Activated naive CD8-positive, alpha-beta T cell treated with anti-CD3 and anti-CD28 coated beads, Interleukin-2, amount 10 ng/mL, durations not matched to agents 7 days and 5 days (primary cell): ENCODE data around the gene PALM3. TPM values are rescaled to one million over a fixed set of nuclear protein-coding genes. Genes with fewer than 3 reads are reported as not detected.

ENCODE experiments used
- ATAC-seq: fragments of 150-1000 bp; cut with Tn5 transposase; one replicate; pipeline ENCODE4 v1.10.0; 2021; ENCODE audit warnings: low read depth, moderate library complexity
- POLR2A ChIA-PET: fragments of 350-600 bp; sonication (Branson Sonifier 250); formaldehyde crosslinking; loops from one replicate; lab custom pipeline; 2021; ENCODE audit warnings: antibody characterized with exemption; lab: Charles Lee
- DNase-seq: peaks from one replicate; pipeline ENCODE4 v3.0.0; 2021
- H3K27ac Mint-ChIP-seq: one replicate; pipeline ENCODE4 v1.8.0; 2022; ENCODE audit warnings: mild to moderate bottlenecking, mixed read lengths
- H3K27me3 Mint-ChIP-seq: one replicate; pipeline ENCODE4 v1.8.0; 2022; ENCODE audit warnings: mild to moderate bottlenecking, moderate library complexity, mixed read lengths
- H3K36me3 Mint-ChIP-seq: one replicate; pipeline ENCODE4 v1.8.0; 2021; ENCODE audit warnings: mild to moderate bottlenecking, mixed read lengths
- H3K4me1 Mint-ChIP-seq: one replicate; pipeline ENCODE4 v1.8.0; 2021; ENCODE audit warnings: mixed read lengths
- H3K4me3 Mint-ChIP-seq: one replicate; pipeline ENCODE4 v1.8.0; 2022; ENCODE audit warnings: mild to moderate bottlenecking, moderate library complexity, mixed read lengths
- H3K9me3 Mint-ChIP-seq: one replicate; pipeline ENCODE4 v1.8.0; 2021; ENCODE audit warnings: mixed read lengths
- total RNA-seq, 2 experiments: library from RNA; stranded (reverse); gene quantifications; one replicate each; pipeline ENCODE4 v1.2.3, GENCODE V29; 2021

Gene PALM3
- total RNA-seq, 2 experiments from 2014 or later, result not detected

DNA sequence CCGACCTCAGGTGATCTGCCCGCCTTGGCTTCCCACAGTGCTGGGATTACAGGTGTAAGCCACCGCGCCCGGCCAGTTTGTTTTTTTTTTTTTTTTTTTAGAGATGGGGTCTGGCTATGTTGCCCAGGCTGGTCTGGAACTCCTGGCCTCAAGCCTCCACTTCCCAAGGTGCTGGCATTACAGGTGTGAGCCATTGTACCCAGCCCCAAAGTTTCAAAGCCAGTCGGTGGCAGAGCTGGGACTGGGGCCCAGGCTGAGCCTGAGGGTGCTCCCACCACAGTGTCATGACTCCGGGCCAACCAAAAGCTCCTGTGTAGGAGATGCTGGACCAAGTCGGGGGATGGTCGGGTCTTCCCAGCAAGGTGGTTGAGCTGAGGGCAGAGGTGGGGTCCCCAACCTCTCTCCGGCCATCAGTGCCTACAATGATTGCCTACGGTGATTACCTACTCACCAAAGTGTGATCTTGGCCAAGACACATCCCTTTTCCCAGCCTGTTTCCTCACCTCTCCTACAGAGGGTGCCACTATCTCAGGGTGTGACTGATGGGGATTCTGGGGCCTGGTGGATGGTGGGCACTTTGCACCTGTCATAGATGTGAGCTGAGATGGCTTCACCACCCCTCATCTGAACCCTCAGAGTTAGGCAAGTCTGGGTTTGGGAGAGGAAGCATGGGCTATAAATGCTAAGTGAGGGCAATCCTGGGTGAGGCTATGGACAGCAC, 34.6 kb upstream of the PALM3 start:
- Mint-ChIP-seq H3K27ac (no peak overlapping the region), H3K4me3 (no peak overlapping the region), H3K27me3 (no peaks in the 10 kb centered on the region), H3K4me1 (peaks cover 9% of the 10 kb centered on the region), H3K9me3 (peaks cover 6% of the 10 kb centered on the region), H3K36me3 (peaks cover 29% of the 10 kb centered on the region)
- DNase-seq (no peak), ATAC-seq (no peak)
- POLR2A ChIA-PET, result interaction anchor here (0.7 kb wide), 3 partner anchors 15 to 358 kb away, joined by 4 to 7 read pairs (median 6); no protein-coding TSS in a partner anchor

DNA sequence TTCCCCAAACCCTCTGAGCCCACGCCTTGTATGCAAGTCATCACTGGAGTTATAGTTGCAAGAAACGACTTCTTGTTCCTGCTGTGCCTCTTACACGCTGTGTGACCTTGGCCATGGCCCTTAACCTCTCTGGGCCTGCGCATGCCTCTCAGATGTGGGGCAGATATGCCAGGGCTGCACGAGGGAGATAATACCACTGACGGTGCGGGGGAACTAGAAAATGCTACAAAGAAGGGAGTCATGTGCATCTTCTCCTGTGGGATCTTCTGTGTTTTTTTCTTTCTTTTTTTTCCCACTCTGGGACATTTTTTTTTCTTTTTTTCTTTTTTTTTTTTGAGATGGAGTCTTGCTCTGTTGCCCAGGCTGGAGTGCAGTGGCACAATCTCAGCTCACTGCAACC, 33.0 kb upstream of the PALM3 start:
- H3K9me3 Mint-ChIP-seq, result peaks cover 6% of the 10 kb centered on the region

GRCh38 chr19:14093117-14093823, 31.4 kb upstream of the PALM3 start:
- Mint-ChIP-seq H3K27me3 (no peaks in the 10 kb centered on the region), H3K27ac (peak overlapping the region; percentile 54), H3K9me3 (peaks cover 6% of the 10 kb centered on the region), H3K4me3 (peak overlapping the region; percentile 35), H3K4me1 (peaks cover 13% of the 10 kb centered on the region), H3K36me3 (peaks cover 31% of the 10 kb centered on the region)
- no peak for DNase-seq
- ATAC-seq, result no peak
- POLR2A ChIA-PET, result interaction anchor here (1.4 kb wide), 1 partner anchor 12 kb away, joined by 3 read pairs; no protein-coding TSS in a partner anchor

More for the DNA sequence above, 33.0 kb upstream of the PALM3 start:
- ATAC-seq (no peak), DNase-seq (no peak)
- Mint-ChIP-seq H3K4me3 (no peak overlapping the region), H3K27ac (no peak overlapping the region), H3K36me3 (peaks cover 27% of the 10 kb centered on the region), H3K4me1 (peaks cover 10% of the 10 kb centered on the region), H3K27me3 (no peaks in the 10 kb centered on the region)
- POLR2A ChIA-PET, result interaction anchor here (0.7 kb wide), 1 partner anchor 13 kb away, joined by 3 read pairs; no protein-coding TSS in a partner anchor

DNA sequence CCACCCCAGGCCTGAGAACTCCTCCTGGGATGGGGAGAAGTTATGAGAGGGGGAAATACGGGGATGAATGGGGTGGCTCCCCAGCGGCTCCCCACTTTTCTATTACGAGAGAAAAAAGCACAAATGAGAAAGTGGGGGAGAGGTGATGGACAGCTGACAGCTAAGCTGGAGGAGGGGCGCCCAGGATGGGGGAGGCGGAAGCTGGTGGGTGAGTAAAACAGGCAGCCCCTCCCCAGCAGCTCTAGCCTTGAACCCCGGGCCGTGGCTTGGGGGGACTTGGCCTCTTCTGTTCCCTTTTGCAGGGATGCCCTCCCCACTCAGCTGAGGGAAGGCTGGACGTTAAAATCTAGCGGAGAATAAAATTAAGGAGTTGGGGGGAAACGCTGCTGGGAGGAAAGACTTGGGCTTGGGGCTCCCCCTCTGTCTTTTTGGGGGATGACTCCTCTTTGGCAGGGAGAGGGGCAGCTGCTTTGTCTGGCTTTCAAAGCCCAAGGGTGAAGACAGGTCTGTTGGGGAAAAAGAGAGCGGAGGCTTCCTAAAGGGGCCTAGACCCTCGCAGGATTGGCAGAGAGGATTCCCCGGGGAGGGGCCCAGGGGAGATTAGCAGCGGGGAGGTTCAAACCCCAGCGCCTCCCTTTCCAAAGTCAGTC, 30.1 kb upstream of the PALM3 start:
- Mint-ChIP-seq H3K27me3 (no peaks in the 10 kb centered on the region), H3K27ac (peak overlapping the region; percentile 99), H3K4me3 (peak overlapping the region; percentile 100), H3K36me3 (peaks cover 30% of the 10 kb centered on the region), H3K4me1 (peaks cover 13% of the 10 kb centered on the region), H3K9me3 (peaks cover 6% of the 10 kb centered on the region)
- DNase-seq, result peak; percentile 73
- peak; percentile 10 for ATAC-seq
- POLR2A ChIA-PET, result interaction anchor here (0.8 to 1.7 kb wide), 5 partner anchors 10 to 45 kb away, joined by 3 to 12 read pairs (median 4); partner anchors contain the start of genes ASF1B and PRKACA

GRCh38 chr19:14091081-14091812, 29.4 kb upstream of the PALM3 start:
- Mint-ChIP-seq H3K36me3 (peaks cover 26% of the 10 kb centered on the region), H3K27ac (peak overlapping the region; percentile 99), H3K4me3 (peak overlapping the region; percentile 100), H3K9me3 (peaks cover 6% of the 10 kb centered on the region), H3K27me3 (no peaks in the 10 kb centered on the region), H3K4me1 (peaks cover 12% of the 10 kb centered on the region)
- ATAC-seq (peak; percentile 75), DNase-seq (peak; percentile 86)
- POLR2A ChIA-PET, result interaction anchor here (0.8 to 1.7 kb wide), 4 partner anchors 9 to 45 kb away, joined by 4 to 12 read pairs (median 5); partner anchors contain the start of genes ASF1B and PRKACA

GRCh38 chr19:14090509-14091080, 28.7 kb upstream of the PALM3 start, which contains the start of gene SAMD1:
TSS of gene SAMD1 (minus strand) at chr19:14090751.
- peak; percentile 48 for ATAC-seq
- DNase-seq, result peak; percentile 81
- Mint-ChIP-seq H3K36me3 (peaks cover 26% of the 10 kb centered on the region), H3K27me3 (no peaks in the 10 kb centered on the region), H3K4me1 (peaks cover 12% of the 10 kb centered on the region), H3K27ac (peak within 1 kb of the TSS; percentile 99), H3K4me3 (peak within 1 kb of the TSS; percentile 100), H3K9me3 (peaks cover 6% of the 10 kb centered on the region)
- POLR2A ChIA-PET, result interaction anchor here (1.0 to 1.7 kb wide), 3 partner anchors 9 to 46 kb away, joined by 3 to 12 read pairs (median 9); partner anchors contain the start of gene ASF1B

DNA sequence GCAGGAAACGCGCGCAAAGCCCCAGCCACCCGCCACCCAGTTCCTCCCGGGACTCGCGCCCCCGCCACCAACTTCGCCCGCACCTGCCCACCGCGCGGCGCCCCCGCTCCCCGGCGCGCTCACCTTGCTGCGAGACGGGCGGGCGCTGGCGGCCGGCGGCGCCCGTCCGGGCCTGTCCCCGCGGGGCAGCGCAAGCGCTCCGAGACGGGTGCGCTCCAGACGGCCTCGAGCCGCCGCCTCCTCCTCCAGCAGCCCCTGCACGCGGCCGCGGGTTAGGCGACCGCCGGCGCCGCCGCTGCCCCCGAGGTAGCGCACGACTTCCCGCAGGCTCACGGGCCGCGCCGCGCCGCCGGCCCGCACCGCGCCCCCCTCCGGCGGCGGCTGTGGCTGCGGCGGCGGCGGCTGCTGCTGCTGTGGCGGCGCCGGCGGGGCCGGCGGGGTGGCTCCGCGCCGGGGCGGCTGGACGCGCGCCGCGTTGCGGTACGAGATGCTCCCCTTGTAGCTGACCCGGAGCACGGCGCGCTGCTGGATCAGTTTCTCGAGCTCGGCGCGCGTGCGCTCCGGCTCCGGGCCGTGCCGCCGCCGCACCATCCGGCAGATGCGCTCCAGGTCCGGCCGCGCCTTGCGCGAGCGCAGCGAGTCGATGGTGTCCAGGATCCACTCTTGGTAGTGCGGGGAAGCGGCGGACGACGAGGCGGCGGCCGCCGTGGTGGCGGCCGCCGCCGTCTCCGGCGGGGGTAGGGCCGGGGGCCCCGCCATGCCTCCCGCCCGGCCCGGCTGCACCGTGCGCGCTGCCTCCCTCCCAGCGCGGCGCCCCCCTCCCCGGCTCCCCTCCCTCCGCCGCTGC, 28.0 kb upstream of the PALM3 start:
- Mint-ChIP-seq H3K36me3 (peaks cover 26% of the 10 kb centered on the region), H3K4me1 (peaks cover 12% of the 10 kb centered on the region), H3K27ac (no peak overlapping the region), H3K27me3 (no peaks in the 10 kb centered on the region), H3K4me3 (peak overlapping the region; percentile 78), H3K9me3 (peaks cover 6% of the 10 kb centered on the region)
- DNase-seq (peak; percentile 70), ATAC-seq (peak; percentile 6)
- POLR2A ChIA-PET, result interaction anchor here (0.6 to 1.0 kb wide), 3 partner anchors 9 to 224 kb away, joined by 3 to 9 read pairs (median 3); no protein-coding TSS in a partner anchor

DNA sequence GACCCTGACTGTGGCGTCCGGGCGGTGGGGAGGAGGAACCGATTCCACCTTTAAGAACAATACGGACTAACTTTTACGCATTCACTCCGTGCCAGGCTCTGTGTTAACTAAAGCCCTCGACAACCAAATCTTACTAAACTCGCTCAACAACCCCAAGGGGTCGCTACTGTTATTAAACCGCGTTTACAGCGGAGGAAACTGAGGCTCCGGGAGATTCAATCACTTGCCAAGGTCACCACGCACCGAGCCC, 27.5 kb upstream of the PALM3 start:
- H3K36me3 Mint-ChIP-seq, result peaks cover 22% of the 10 kb centered on the region
- H3K27ac Mint-ChIP-seq, result no peak overlapping the region
- H3K4me3 Mint-ChIP-seq, result peak overlapping the region; percentile 66
- peaks cover 6% of the 10 kb centered on the region for H3K9me3 Mint-ChIP-seq
- ATAC-seq, result no peak
- H3K27me3 Mint-ChIP-seq, result no peaks in the 10 kb centered on the region
- H3K4me1 Mint-ChIP-seq, result peaks cover 12% of the 10 kb centered on the region
- no peak for DNase-seq
- POLR2A ChIA-PET, result no interaction called here

DNA sequence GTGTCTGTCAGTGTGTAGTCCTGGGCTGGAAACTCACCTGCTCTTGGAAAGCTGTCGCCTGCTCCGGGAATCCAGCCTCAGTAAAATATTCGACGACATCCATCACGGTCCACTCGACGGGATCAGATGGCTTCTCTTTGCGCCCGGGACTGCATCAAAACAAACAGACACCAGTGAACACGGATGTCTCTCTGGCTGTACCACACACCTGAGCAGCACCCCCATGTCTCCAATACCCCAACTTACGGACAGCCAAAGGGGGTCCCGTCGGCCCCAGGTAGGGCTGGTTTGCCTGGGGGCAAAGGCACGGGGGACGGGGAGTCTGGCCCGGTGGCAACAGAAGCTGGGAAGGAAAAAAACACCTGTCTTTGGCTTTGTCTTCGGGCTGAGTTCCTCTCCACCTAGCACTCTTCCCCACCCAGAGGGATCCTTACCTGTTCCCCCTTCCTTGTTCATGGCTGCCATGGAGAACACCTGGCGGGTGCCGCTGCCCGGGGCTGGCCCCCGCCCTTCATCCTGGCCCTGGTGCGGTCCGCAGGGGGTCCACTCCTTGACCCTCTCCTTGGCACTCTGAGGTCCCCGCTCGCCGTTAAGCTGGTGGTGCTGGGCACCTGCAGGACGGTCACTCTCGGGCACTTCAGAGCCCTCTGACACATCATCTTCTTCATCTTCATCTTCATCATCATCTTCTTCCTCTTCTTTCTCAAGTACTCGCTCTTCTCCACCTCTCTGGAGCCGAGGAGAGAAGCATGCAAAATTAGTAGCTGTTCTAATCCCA, 26.9 kb upstream of the PALM3 start:
- POLR2A ChIA-PET, result no interaction called here
- peaks cover 21% of the 10 kb centered on the region for H3K36me3 Mint-ChIP-seq
- ATAC-seq, result no peak

DNA sequence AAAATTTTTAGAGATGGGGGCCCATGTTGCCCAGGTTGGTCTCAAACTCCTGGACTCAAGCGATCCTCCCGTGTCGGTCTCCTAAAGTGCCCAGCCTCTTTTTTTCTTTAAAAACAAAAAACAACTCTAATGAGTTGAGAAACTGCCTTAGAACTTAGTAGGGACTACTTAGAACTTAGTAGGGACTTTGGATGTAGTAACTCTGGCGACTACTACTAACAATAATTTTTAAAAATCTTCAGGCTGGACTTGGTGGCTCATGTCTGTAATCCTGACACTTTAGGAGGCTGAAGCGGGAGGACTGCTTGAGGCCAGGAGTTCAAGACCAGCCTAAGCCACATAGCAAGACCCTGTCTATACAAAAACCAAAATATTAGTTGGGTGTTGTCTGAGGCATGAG, 24.2 kb upstream of the PALM3 start:
- ATAC-seq, result no peak
- Mint-ChIP-seq H3K4me1 (peaks cover 5% of the 10 kb centered on the region), H3K27ac (no peak overlapping the region), H3K27me3 (no peaks in the 10 kb centered on the region), H3K4me3 (no peak overlapping the region), H3K36me3 (peaks cover 5% of the 10 kb centered on the region), H3K9me3 (no peaks in the 10 kb centered on the region)
- POLR2A ChIA-PET, result no interaction called here
- DNase-seq, result no peak

More for the DNA sequence above, 26.9 kb upstream of the PALM3 start:
- Mint-ChIP-seq H3K4me3 (peak overlapping the region; percentile 66), H3K27ac (no peak overlapping the region), H3K9me3 (peaks cover 6% of the 10 kb centered on the region), H3K27me3 (no peaks in the 10 kb centered on the region), H3K4me1 (peaks cover 12% of the 10 kb centered on the region)
- DNase-seq, result no peak

DNA sequence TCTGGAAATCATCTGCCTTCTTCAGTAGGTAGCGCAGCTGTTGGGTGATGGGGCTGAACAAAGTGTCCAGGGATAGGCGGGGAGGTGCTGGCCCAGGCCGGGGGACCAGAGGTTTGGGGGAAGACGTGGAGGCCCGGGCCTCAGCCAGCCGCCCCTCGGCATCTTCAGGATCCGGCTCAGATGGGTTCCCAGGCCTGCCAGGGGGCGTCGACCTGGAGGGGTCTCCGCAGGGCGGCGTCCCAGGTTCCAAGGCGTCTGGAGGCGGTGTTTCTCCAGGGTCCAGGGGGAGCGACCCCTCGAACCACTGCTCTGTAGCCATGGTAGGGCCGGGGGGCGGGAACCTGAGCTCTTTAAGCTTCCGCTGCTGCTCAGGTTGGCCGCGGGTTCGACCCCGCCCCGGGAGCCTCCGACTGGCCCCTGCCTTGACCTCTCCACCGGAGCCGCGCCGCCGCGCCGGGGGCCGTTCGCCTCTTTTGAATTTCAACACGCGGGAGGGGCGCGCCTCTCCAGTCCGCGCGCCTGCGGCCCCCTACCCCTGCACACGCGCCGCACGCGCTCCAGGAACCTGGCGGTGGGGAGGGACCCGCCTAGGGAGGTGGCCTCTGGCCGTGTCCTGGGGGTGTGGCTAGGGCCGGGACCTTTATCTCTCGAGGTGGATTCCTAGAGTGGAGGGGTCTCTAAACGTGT, 23.6 kb upstream of the PALM3 start, which contains the start of gene C19orf67:
Gene C19orf67 (minus strand): TSS at position 475 of the 687 bp plus-strand sequence. CDS start 156 bp downstream, at position 319.
- peaks cover 5% of the 10 kb centered on the region for H3K36me3 Mint-ChIP-seq
- H3K27me3 Mint-ChIP-seq, result no peaks in the 10 kb centered on the region
- peaks cover 7% of the 10 kb centered on the region for H3K4me1 Mint-ChIP-seq
- POLR2A ChIA-PET, result no interaction called here
- no peak within 1 kb of the TSS for H3K4me3 Mint-ChIP-seq
- no peak within 1 kb of the TSS for H3K27ac Mint-ChIP-seq
- no peaks in the 10 kb centered on the region for H3K9me3 Mint-ChIP-seq
- ATAC-seq, result no peak
- DNase-seq, result no peak
